GM18907 (cell line): Measurements from ENCODE around the gene MDP1.

Source experiments
- ATAC-seq: cut with Tn5 transposase; IDR thresholded peaks from one replicate; pipeline ENCODE4 v1.9.1; 2021; ENCODE audit warnings: mild to moderate bottlenecking, moderate library complexity; ENCODE audit not compliant: unreplicated experiment

Gene MDP1

DNA sequence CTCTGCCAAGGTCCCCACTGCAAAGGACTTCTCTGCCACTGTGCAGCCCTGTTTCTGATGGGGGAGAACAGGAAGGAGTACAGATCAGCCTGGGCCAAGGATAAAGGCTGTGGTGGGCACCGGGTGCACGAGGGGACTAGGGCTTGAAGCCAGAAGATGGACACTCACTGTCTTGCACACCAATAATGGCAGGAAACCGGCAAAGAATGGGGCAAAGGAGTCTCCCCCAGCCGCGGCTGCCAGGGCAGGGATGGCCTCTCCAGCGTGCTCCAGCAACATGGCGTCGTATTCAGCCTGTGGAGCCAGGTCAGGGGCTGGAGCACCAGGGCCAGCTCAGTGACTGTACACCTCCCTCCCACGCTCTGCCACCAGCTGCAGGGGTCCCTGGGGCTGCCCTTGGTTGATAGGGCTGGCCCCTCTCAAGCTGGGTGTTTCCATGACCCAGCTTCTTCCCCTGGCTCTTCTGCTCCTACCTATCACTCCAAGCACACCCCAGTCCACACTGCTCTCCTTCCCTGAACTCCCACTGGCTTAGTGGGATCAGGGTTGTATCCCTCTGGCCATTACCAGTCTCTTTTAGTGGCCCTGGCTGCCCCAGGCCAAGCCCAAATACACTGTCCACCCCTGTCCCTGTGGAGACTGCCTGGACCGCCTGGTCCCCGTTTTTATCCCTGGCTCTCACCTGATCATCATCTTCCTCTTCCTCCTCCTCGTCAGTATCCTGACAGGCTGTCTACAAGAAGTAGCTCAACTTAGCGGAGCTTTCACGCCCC is 33.6 kb downstream of the MDP1 start:
- no peak for ATAC-seq

GRCh38 chr14:24181371-24182077 is 34.3 kb downstream of the MDP1 start:
- ATAC-seq, result no peak

DNA sequence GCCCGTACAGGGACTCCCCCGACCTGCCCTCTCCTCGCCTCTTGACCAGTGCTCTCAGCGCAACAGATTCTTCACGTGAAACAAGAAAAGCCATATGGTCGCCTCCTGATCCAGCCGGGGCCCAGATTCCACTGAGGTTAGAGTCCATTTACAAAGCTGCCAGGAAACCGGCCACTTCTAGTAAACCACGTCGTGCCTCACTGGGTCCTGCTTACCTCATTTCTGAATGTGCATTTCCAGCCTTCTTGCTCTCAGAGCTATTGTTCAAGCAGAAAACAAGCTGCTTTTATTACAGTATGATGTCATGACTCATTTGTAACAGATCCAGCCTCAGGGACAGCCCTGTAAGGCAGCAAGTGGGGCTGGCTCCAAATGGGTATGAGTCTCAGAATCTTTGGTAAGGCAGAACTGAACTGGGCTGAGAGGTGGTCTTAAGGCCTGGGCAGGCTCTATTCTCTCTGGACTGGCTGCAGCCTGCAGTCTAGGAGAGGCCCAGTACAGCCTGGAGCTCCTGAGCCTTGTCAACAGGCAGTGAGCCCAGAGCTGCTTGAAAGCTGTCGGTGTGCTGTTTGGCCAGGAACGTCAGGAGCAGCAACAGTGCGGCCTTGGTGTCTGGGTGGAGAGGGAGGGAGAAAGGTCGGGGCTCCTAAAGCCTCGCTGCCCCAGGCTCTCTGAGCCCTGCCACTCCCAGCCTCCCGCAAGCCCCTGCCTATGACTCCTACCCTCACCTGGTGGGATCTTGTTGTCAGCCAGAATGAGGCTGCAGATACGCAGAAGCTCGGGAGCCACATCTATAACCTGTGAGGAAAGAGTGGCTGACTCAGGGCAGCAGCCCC is 35.7 kb downstream of the MDP1 start:
- no peak for ATAC-seq

GRCh38 chr14:24179294-24179960 is 36.4 kb downstream of the MDP1 start:
- no peak for ATAC-seq

- ATAC-seq, result no peak
Measured at GRCh38 chr14:24178399-24179178, 37.3 kb downstream of the MDP1 start.

- no peak for ATAC-seq
Measured at GRCh38 chr14:24177891-24178290, 38.0 kb downstream of the MDP1 start.

DNA sequence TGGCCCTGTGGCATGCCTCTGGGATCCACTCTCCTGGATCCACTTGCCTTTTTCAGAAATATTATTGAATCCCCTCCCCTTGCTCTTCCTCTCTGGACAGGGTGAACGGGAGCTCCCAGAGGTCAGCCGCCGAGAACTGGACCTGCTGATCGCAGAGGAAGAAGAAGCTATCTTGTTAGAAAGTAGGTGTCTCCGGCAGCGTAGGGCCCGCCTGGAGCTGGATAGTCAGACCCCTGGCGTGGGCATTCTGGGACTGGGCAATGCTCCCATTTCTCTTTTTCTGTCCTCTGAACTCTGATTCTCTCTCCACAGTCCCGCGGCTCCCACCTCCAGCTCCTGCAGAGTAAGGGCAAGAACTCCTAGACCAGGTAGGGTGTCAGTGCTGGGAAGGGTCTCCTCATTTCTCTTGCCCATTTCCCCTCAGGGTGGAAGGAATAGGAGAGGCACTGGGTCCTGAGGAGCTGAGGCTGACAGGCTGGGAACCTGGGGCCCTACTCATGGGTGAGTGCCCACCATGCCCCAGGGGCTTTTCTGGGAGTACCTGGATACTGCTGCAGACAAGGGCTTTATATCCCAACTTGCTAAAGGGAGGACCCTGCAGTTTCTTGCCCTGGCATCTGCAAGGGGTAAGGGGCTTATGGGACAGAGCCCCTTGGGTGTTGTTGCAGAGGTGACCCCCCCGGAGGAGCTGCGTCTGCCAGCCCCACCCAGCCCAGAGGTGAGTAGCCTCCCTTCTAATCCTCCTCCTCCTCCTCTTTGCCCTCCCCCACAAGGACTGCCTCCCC is 38.6 kb downstream of the MDP1 start:
- ATAC-seq, result no peak

DNA sequence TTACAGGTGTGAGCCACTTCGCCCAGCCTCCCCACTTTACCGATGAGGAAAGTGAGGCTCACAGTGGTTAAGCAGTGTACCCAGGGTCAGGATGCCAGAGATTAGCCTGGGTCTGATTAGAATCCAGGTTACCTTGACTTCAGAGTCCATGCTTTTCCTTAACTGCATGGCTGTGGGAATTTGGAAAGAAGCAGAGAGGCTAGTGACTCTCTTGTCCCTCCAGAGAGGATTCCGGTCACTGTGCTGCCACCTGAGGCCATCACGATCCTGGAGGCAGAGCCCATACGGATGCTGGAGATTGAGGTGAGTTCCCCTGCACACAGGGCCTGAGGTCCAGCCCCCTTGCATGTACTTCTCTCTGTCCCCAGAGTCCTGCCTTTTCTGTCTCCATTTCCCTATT is 39.3 kb downstream of the MDP1 start:
- ATAC-seq, result no peak

DNA sequence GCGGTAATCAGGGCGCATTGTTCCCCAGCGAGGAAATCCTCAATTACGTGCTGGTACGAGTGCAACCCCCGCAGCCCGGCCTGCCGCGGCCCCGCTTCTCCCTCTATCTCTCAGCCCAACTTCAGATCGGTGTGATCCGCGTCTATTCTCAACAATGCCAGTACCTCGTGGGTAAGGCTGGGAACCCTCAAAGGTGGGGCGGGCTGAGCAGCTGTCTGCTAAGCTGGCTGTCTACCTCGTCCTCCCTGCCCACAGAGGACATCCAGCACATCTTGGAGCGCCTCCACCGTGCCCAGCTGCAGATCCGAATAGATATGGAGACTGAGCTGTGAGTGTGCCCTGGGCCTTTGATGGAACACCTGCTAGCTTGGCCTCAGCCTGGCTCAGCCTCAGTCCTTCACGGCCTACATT is 43.0 kb downstream of the MDP1 start:
- no peak for ATAC-seq

DNA sequence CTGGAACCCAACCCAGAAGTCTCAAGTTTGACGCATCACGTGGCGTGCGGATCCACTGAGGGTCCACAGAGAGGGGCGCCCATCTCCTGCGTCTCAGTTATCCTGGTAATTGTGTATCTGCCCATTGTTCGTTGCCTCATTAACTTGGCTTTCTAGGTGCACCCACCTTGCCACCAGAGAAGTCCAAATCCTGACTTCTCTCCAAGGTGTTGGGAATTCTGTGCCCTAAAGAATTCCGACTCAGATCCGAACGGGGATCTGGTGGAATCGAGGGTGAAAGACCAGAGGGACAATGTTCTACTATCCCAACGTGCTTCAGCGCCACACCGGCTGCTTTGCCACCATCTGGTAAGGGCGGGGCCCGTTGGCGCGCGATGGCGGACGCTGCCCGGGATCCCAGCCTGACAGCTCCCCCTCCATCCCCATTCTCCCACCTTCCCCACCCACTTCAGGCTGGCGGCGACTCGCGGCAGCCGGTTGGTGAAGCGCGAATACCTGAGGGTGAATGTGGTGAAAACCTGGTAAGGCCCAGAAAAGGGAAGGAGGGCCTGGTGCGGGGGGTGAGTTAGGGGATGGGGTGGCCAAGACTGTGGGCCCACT is 43.5 kb downstream of the MDP1 start:
- no peak for ATAC-seq

GRCh38 chr14:24171422-24172260 is 44.2 kb downstream of the MDP1 start, which contains the start of gene REC8:
REC8 (plus strand) TSS chr14:24172080; CDS start chr14:24172553, 473 bp downstream.
- peak; percentile 83 for ATAC-seq

GRCh38 chr14:24167469-24168114 is 48.3 kb downstream of the MDP1 start:
- no peak for ATAC-seq

- ATAC-seq, result no peak
Measured at GRCh38 chr14:24165785-24166184, 50.1 kb downstream of the MDP1 start.

DNA sequence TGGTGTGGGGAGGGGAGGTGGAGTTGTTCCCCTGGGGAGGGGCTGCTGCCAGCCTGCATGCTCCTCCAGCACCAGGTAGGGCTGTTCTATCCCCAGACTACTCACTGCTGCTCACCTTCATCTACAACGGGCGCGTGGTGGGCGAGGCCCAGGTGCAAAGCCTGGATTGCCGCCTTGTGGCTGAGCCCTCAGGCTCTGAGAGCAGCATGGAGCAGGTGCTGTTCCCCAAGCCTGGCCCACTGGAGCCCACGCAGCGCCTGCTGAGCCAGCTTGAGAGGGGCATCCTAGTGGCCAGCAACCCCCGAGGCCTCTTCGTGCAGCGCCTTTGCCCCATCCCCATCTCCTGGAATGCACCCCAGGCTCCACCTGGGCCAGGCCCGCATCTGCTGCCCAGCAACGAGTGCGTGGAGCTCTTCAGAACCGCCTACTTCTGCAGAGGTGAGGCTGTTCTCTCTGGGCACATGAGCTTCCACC is 51.3 kb downstream of the MDP1 start:
- no peak for ATAC-seq
